ENCODE results near the gene PEPD.
A peak's percentile ranks its signal among the peaks of the same experiment; 100 is the strongest.

PEPD gene

GRCh38 chr19:33473653-33474305 lies 47.8 kb downstream of the PEPD start:
- no peaks in the 10 kb centered on the region for H3K36me3 ChIP-seq (ENCODE audit: insufficient read depth, low read length)
- peak overlapping the region; percentile 56 for H3K9ac ChIP-seq (ENCODE audit: low read depth, low read length, poor library complexity, severe bottlenecking)

DNA sequence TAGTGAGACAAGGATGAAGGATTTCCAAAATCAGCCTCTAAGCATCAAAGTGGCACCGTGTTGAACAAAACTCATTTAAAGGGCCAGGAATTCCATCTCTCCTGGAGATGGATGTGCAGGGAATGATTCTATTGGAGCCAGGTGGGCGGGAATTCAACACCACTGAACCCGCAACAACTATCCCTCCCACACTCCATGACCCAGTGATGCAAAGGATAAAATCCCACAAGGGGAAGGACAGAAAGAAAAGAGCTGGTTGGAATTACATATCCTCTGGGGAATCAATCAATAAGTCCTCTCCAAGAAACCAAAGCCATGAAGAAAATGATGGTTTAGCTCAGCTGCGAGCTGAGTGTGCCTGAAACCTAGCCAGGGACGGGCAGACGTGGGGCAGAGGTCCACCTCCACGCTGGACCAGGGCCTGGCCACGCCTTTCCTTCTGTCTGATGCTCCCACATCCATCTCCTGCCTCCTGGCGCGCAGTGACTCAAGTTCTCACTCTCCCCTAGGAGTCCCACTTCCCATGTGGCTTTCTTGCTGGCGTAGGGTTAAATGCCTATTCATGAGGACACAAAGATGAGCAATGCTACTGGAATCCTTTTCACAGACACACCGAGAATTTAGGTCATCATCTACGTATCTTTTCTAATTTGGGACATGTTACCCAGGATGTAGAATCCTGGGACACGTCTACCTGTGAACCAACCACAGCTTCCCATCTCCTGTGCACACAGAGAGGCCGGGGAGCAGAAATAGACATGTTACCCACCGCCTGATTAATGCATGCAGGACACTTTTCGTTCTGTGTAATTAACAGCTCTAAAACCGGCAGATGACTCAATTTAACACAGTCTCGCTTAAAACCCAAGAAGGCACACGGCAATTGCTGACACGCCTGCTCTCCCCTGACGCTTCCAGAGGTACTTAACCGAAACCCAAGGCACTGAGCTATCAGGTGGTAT lies 48.6 kb downstream of the PEPD start:
- Histone ChIP-seq H2AFZ (ENCODE audit: low read length) (no peak overlapping the region), H4K20me1 (ENCODE audit: insufficient read depth, low read length, poor library complexity, severe bottlenecking) (no peaks in the 10 kb centered on the region), H3K9me3 (ENCODE audit: insufficient read depth, low read depth, low read length) (no peaks in the 10 kb centered on the region), H3K4me1 (ENCODE audit: insufficient read depth, low read length, poor library complexity, severe bottlenecking) (peaks cover 57% of the 10 kb centered on the region), H3K36me3 (ENCODE audit: insufficient read depth, low read length) (no peaks in the 10 kb centered on the region), H3F3A (ENCODE audit: low read depth) (no peaks in the 10 kb centered on the region), H3K4me2 (ENCODE audit: low read depth, low read length, poor library complexity, severe bottlenecking) (peak overlapping the region; percentile 71), H3K9me2 (replicated peaks; ENCODE audit: low read depth, low read length) (no peaks in the 10 kb centered on the region), H3K9ac (ENCODE audit: low read depth, low read length, poor library complexity, severe bottlenecking) (peak overlapping the region; percentile 56), H3K4me3 (ENCODE audit: low read length, poor library complexity, severe bottlenecking) (peak overlapping the region; percentile 38), H3K79me2 (ENCODE audit: insufficient read depth, low read length) (no peaks in the 10 kb centered on the region), H3K27me3 (ENCODE audit: insufficient read depth, low read length, poor library complexity, severe bottlenecking) (no peaks in the 10 kb centered on the region)
- TF ChIP-seq EZH2phosphoT487 (IDR thresholded peaks at IDR 0.05; ENCODE audit: borderline replicate concordance) (no peak), CTCF (conservative IDR thresholded peaks at IDR 0.05; ENCODE audit: low read length) (no peak)

More at GRCh38 chr19:33473653-33474305, 47.8 kb downstream of the PEPD start:
- TF ChIP-seq EZH2phosphoT487 (IDR thresholded peaks at IDR 0.05; ENCODE audit: borderline replicate concordance), result no peak
- TF ChIP-seq CTCF (conservative IDR thresholded peaks at IDR 0.05; ENCODE audit: low read length), result no peak
- H3K4me1 ChIP-seq (ENCODE audit: insufficient read depth, low read length, poor library complexity, severe bottlenecking), result peaks cover 57% of the 10 kb centered on the region
- H3K27me3 ChIP-seq (ENCODE audit: insufficient read depth, low read length, poor library complexity, severe bottlenecking), result no peaks in the 10 kb centered on the region
- peak overlapping the region; percentile 71 for H3K4me2 ChIP-seq (ENCODE audit: low read depth, low read length, poor library complexity, severe bottlenecking)
- H3K4me3 ChIP-seq (ENCODE audit: low read length, poor library complexity, severe bottlenecking), result peak overlapping the region; percentile 38
- H3K9me2 ChIP-seq (replicated peaks; ENCODE audit: low read depth, low read length), result no peaks in the 10 kb centered on the region
- no peaks in the 10 kb centered on the region for H4K20me1 ChIP-seq (ENCODE audit: insufficient read depth, low read length, poor library complexity, severe bottlenecking)
- H2AFZ ChIP-seq (ENCODE audit: low read length), result no peak overlapping the region
- no peaks in the 10 kb centered on the region for H3F3A ChIP-seq (ENCODE audit: low read depth)
- H3K9me3 ChIP-seq (ENCODE audit: insufficient read depth, low read depth, low read length), result no peaks in the 10 kb centered on the region
- H3K79me2 ChIP-seq (ENCODE audit: insufficient read depth, low read length), result no peaks in the 10 kb centered on the region

DNA sequence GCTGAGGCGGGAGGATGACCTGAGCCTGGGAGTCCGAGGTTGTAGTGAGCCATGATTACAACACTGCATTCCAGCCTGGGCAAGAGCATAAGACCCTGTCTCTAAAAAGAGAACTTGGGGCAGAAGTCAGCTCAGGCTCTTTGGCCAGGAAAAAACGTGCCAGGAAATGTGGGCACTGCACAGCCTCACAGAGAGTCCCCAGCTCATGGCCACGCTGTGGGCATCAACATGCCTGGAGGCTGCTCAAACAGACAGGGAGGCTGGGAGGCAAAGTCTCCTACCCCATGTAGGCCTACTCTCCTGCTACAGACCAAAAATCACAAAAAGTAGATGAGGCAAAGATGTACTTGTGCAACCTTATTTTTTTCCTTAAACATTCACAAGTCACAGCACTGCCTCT lies 49.4 kb downstream of the PEPD start:
- Histone ChIP-seq H2AFZ (ENCODE audit: low read length) (no peak overlapping the region), H3K9ac (ENCODE audit: low read depth, low read length, poor library complexity, severe bottlenecking) (peak overlapping the region; percentile 12), H3K9me2 (replicated peaks; ENCODE audit: low read depth, low read length) (no peaks in the 10 kb centered on the region), H4K20me1 (ENCODE audit: insufficient read depth, low read length, poor library complexity, severe bottlenecking) (no peaks in the 10 kb centered on the region), H3K4me2 (ENCODE audit: low read depth, low read length, poor library complexity, severe bottlenecking) (peak overlapping the region; percentile 71), H3K79me2 (ENCODE audit: insufficient read depth, low read length) (no peaks in the 10 kb centered on the region), H3F3A (ENCODE audit: low read depth) (no peaks in the 10 kb centered on the region), H3K36me3 (ENCODE audit: insufficient read depth, low read length) (no peaks in the 10 kb centered on the region), H3K4me3 (ENCODE audit: low read length, poor library complexity, severe bottlenecking) (no peak overlapping the region), H3K27me3 (ENCODE audit: insufficient read depth, low read length, poor library complexity, severe bottlenecking) (no peaks in the 10 kb centered on the region), H3K9me3 (ENCODE audit: insufficient read depth, low read depth, low read length) (no peaks in the 10 kb centered on the region), H3K4me1 (ENCODE audit: insufficient read depth, low read length, poor library complexity, severe bottlenecking) (peaks cover 57% of the 10 kb centered on the region)
- TF ChIP-seq CTCF (conservative IDR thresholded peaks at IDR 0.05; ENCODE audit: low read length), result no peak
- no peak for TF ChIP-seq EZH2phosphoT487 (IDR thresholded peaks at IDR 0.05; ENCODE audit: borderline replicate concordance)
